HCT116 (cell line): ENCODE results near the gene TENM4. TPM values are rescaled to one million over a fixed set of nuclear protein-coding genes. Genes with fewer than 3 reads are reported as not detected.

Experiments
- ATAC-seq: fragments of 200-7000 bp; cut with Tn5 transposase; 2 replicates; pipeline ENCODE4 v1.9.1; 2020; ENCODE audit warnings: mild to moderate bottlenecking, moderate library complexity
- BruUV-seq: library from RNA; stranded (reverse); fragments of 400-500 nt; replicated peaks from 2 replicates; lab custom pipeline; 2021; lab: Mats Ljungman, UMichigan
- CTCF ChIA-PET: fragments of 300-600 bp; sonication (Branson Sonifier 250); formaldehyde crosslinking; loops from one replicate; lab custom pipeline; 2021; ENCODE audit warnings: antibody characterized with exemption; lab: Charles Lee
- POLR2A ChIA-PET: fragments of 300-600, 350-600 bp; sonication (Branson Sonifier 250); formaldehyde crosslinking; loops from one replicate; lab custom pipeline; 2021; ENCODE audit warnings: antibody characterized with exemption; lab: Charles Lee
- RAD21 ChIA-PET, 2 experiments: fragments of 300-600 bp; sonication (Branson Sonifier 250); formaldehyde crosslinking; loops; one replicate each; lab custom pipeline; 2023; ENCODE audit warnings: low total read pairs in 2 of 2; ENCODE audit not compliant: uncharacterized antibody in 2 of 2, unreplicated experiment in 2 of 2, low non-redundant PET in 1 of 2; lab: Charles Lee
- DNase-seq: peaks from one replicate; pipeline ENCODE4 v3.0.0-alpha.2; 2010; ENCODE audit warnings: low read depth, low spot score
- H2AFZ ChIP-seq: fragments of 200-600 bp; shearing (Covaris generic), sonication (generic); 2 replicates; pipeline ENCODE4 v1.6.1; 2017; ENCODE audit warnings: low read depth, mixed run types, mixed read lengths, antibody characterized with exemption, low read length; ENCODE audit not compliant: poor library complexity, severe bottlenecking
- H3K27ac ChIP-seq: 2 replicates; pipeline ENCODE4 v1.5.1; 2012; ENCODE audit warnings: low read depth, low read length
- H3K27me3 ChIP-seq: fragments of 200-600 bp; sonication (generic); 2 replicates; pipeline ENCODE4 v1.6.1; 2016; ENCODE audit warnings: mixed run types, low read length, mixed read lengths; ENCODE audit not compliant: insufficient read depth
- H3K36me3 ChIP-seq, 2 experiments: fragments of 200-500 bp in 1 of 2; fragments of 200-600 bp in 1 of 2; sonication (Bioruptor generic) in 1 of 2; sonication (generic) in 1 of 2; 2 replicates each; pipeline versions ENCODE4 v1.5.1 to v1.6.1; 2014 to 2016; ENCODE audit warnings: low read length in 2 of 2, inconsistent platforms in 1 of 2, mixed read lengths in 1 of 2, mixed run types in 1 of 2; ENCODE audit not compliant: insufficient read depth in 2 of 2, control insufficient read depth in 1 of 2
- H3K4me1 ChIP-seq, 2 experiments: fragments of 200-600 bp in 1 of 2; sonication (generic) in 1 of 2; 2 replicates each; pipeline versions ENCODE4 v1.5.1 to v1.6.1; 2012 to 2017; ENCODE audit warnings: low read length in 2 of 2, inconsistent platforms in 1 of 2, mild to moderate bottlenecking in 1 of 2, mixed read lengths in 1 of 2, mixed run types in 1 of 2, moderate library complexity in 1 of 2; ENCODE audit not compliant: insufficient read depth in 2 of 2, control insufficient read depth in 1 of 2
- H3K4me2 ChIP-seq: fragments of 200-600 bp; sonication (generic); 2 replicates; pipeline ENCODE4 v1.6.1; 2017; ENCODE audit warnings: mixed run types, low read length, mixed read lengths
- H3K4me3 ChIP-seq, 2 experiments: fragments of 200-600 bp in 1 of 2; sonication (generic) in 1 of 2; replicated peaks in 1 of 2; 2 replicates each; pipeline ENCODE4 v1.5.1; 2011 to 2016; ENCODE audit warnings: low read length in 2 of 2, control low read depth in 1 of 2, low read depth in 1 of 2, mild to moderate bottlenecking in 1 of 2, mixed read lengths in 1 of 2, mixed run types in 1 of 2
- H3K79me2 ChIP-seq: fragments of 200-600 bp; sonication (generic); 2 replicates; pipeline ENCODE4 v1.6.1; 2017; ENCODE audit warnings: mild to moderate bottlenecking, mixed run types, low read length, moderate library complexity, mixed read lengths; ENCODE audit not compliant: insufficient read depth
- H3K9ac ChIP-seq: fragments of 200-600 bp; sonication (generic); 2 replicates; pipeline ENCODE4 v1.6.1; 2016; ENCODE audit warnings: low read length, mixed read lengths
- H3K9me2 ChIP-seq: fragments of 200-600 bp; sonication (generic), shearing (Covaris generic); 2 replicates; pipeline ENCODE4 v1.6.1; 2017; ENCODE audit warnings: mixed run types, mild to moderate bottlenecking, moderate library complexity; ENCODE audit not compliant: insufficient read depth
- H3K9me3 ChIP-seq, 2 experiments: fragments of 200-500 bp in 1 of 2; fragments of 200-600 bp in 1 of 2; sonication (Bioruptor generic) in 1 of 2; sonication (generic) in 1 of 2; 2 replicates each; pipeline ENCODE4 v1.6.1; 2014 to 2017; ENCODE audit warnings: low read length in 2 of 2, mixed read lengths in 2 of 2, inconsistent platforms in 1 of 2, low read depth in 1 of 2, mild to moderate bottlenecking in 1 of 2, mixed run types in 1 of 2, moderate library complexity in 1 of 2; ENCODE audit not compliant: control insufficient read depth in 1 of 2, insufficient read depth in 1 of 2
- H4K20me1 ChIP-seq: fragments of 200-600 bp; sonication (generic), shearing (Covaris generic); 2 replicates; pipeline ENCODE4 v1.6.1; 2017; ENCODE audit warnings: mixed run types, mild to moderate bottlenecking, moderate library complexity; ENCODE audit not compliant: insufficient read depth
- CBX3 ChIP-seq: IDR thresholded peaks from 2 replicates; pipeline ENCODE4 v1.6.1; 2012; ENCODE audit warnings: low read depth
- CEBPB ChIP-seq: IDR thresholded peaks from 2 replicates; pipeline ENCODE4 v1.6.1; 2012; ENCODE audit warnings: low read depth
- EGR1 ChIP-seq: IDR thresholded peaks from 2 replicates; pipeline ENCODE4 v1.6.1; 2012; ENCODE audit warnings: low read depth
- EZH2phosphoT487 ChIP-seq: fragments of 200-600 bp; IDR thresholded peaks from 2 replicates; pipeline ENCODE4 v1.6.1; 2018; ENCODE audit warnings: antibody characterized with exemption, borderline replicate concordance
- FOSL1 ChIP-seq: IDR thresholded peaks from 2 replicates; pipeline ENCODE4 v1.6.1; 2012; ENCODE audit warnings: low read depth
- POLR2A ChIP-seq: IDR thresholded peaks from 2 replicates; pipeline ENCODE4 v1.7.0; 2011; ENCODE audit warnings: borderline replicate concordance; ENCODE audit not compliant: insufficient read depth, insufficient read length; ENCODE audit errors: extremely low read depth
- POLR2AphosphoS5 ChIP-seq: IDR thresholded peaks from 2 replicates; pipeline ENCODE4 v1.6.1; 2011; ENCODE audit warnings: mild to moderate bottlenecking, low read depth, low read length, moderate library complexity
- RAD21 ChIP-seq: IDR thresholded peaks from 2 replicates; pipeline ENCODE4 v1.6.1; 2012; ENCODE audit warnings: low read depth, mild to moderate bottlenecking
- SIN3A ChIP-seq: IDR thresholded peaks from 2 replicates; pipeline ENCODE4 v1.6.1; 2012; ENCODE audit warnings: low read depth
- SP1 ChIP-seq: IDR thresholded peaks from 2 replicates; pipeline ENCODE4 v1.6.1; 2012; ENCODE audit warnings: low read depth
- YY1 ChIP-seq: IDR thresholded peaks from 2 replicates; pipeline ENCODE4 v1.6.1; 2011; ENCODE audit warnings: low read length, low read depth, moderate library complexity, mild to moderate bottlenecking; ENCODE audit not compliant: insufficient replicate concordance; ENCODE audit errors: extremely low read depth
- intact Hi-C: fragments of 100-400 bp; cut with micrococcal nuclease; formaldehyde crosslinking; loops from 2 replicates; pipeline ENCODE4 v1.10.0; 2022
- total RNA-seq: library from RNA; stranded (reverse); gene quantifications from one replicate; pipeline ENCODE4 v1.2.1, GENCODE V29; 2021; ENCODE audit not compliant: unreplicated experiment
- TF ChIP-seq, protein P1 (sequence below): IDR thresholded peaks from 2 replicates; pipeline ENCODE4 v1.6.1; 2011; ENCODE audit warnings: mild to moderate bottlenecking, low read length, moderate library complexity; ENCODE audit not compliant: insufficient replicate concordance; ENCODE audit errors: extremely low read depth

The TENM4 gene
- total RNA-seq, 1 experiment from 2014 or later: 0.05 TPM

- RAD21 ChIA-PET: no interaction called here
Observed at GRCh38 chr11:79415912-79416311, 24.9 kb downstream of the TENM4 start.

GRCh38 chr11:79415411-79415810 is 25.4 kb downstream of the TENM4 start:
- BruUV-seq: no TSS peak
- Histone ChIP-seq H3K9me2 (no peaks in the 10 kb centered on the region), H3K4me1 (peaks cover 3 to 31% of the 10 kb centered on the region in 2 experiments; a peak in 3 of 4 replicates), H3K36me3 (no peaks in the 10 kb centered on the region), H3K27me3 (no peaks in the 10 kb centered on the region), H3K4me2 (no peak overlapping the region), H3K9me3 (no peaks in the 10 kb centered on the region), H3K4me3 (no peak overlapping the region), H3K27ac (no peak overlapping the region), H3K9ac (no peak overlapping the region), H2AFZ (no peak overlapping the region), H3K79me2 (no peaks in the 10 kb centered on the region), H4K20me1 (no peaks in the 10 kb centered on the region)
- no peak for DNase-seq
- RAD21 ChIA-PET: no interaction called here
- intact Hi-C loops: no loop called here
- TF ChIP-seq FOSL1: no peak
- ATAC-seq: no peak
- POLR2A ChIA-PET: no interaction called here
- CTCF ChIA-PET: no interaction called here

More at GRCh38 chr11:79415912-79416311, 24.9 kb downstream of the TENM4 start:
- Histone ChIP-seq H4K20me1 (no peaks in the 10 kb centered on the region), H3K79me2 (no peaks in the 10 kb centered on the region), H3K9ac (no peak overlapping the region), H3K9me2 (no peaks in the 10 kb centered on the region), H3K27ac (no peak overlapping the region), H2AFZ (no peak overlapping the region), H3K36me3 (no peaks in the 10 kb centered on the region), H3K4me2 (no peak overlapping the region), H3K4me3 (no peak overlapping the region), H3K4me1 (peaks cover 3 to 31% of the 10 kb centered on the region in 2 experiments; a peak in 3 of 4 replicates), H3K27me3 (no peaks in the 10 kb centered on the region), H3K9me3 (no peaks in the 10 kb centered on the region)
- POLR2A ChIA-PET: no interaction called here
- no peak for DNase-seq
- TF ChIP-seq SIN3A (no peak), POLR2AphosphoS5 (no peak), EGR1 (no peak), POLR2A (no peak), EZH2phosphoT487 (no peak), SP1 (no peak), CBX3 (no peak), CEBPB (no peak), RAD21 (no peak), YY1 (no peak), FOSL1 (no peak)
- TF ChIP-seq, protein P1, sequence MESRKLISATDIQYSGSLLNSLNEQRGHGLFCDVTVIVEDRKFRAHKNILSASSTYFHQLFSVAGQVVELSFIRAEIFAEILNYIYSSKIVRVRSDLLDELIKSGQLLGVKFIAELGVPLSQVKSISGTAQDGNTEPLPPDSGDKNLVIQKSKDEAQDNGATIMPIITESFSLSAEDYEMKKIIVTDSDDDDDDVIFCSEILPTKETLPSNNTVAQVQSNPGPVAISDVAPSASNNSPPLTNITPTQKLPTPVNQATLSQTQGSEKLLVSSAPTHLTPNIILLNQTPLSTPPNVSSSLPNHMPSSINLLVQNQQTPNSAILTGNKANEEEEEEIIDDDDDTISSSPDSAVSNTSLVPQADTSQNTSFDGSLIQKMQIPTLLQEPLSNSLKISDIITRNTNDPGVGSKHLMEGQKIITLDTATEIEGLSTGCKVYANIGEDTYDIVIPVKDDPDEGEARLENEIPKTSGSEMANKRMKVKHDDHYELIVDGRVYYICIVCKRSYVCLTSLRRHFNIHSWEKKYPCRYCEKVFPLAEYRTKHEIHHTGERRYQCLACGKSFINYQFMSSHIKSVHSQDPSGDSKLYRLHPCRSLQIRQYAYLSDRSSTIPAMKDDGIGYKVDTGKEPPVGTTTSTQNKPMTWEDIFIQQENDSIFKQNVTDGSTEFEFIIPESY: no peak
- intact Hi-C loops: no loop called here
- CTCF ChIA-PET: no interaction called here
- BruUV-seq: no TSS peak
- no peak for ATAC-seq
